Fibroblast of villous mesenchyme (primary cell): ENCODE data around the gene TIAM1. TPM values are rescaled to one million over a fixed set of nuclear protein-coding genes. Genes with fewer than 3 reads are reported as not detected.

Experiments
- DNase-seq: peaks from one replicate; pipeline ENCODE4 v3.0.0-alpha.2; 2010; ENCODE audit warnings: low read depth
- H3K4me3 ChIP-seq: 2 replicates; pipeline ENCODE4 v1.5.1; 2011; ENCODE audit warnings: low read depth, mild to moderate bottlenecking, low read length
- total RNA-seq: library from RNA; depleted of rRNA; stranded (reverse); fragments of >200 nt; gene quantifications from 2 replicates; pipeline ENCODE4 v1.2.3, GENCODE V29; 2012
- TF ChIP-seq, protein P1 (sequence below): IDR thresholded peaks from 2 replicates; pipeline ENCODE4 v1.5.1; 2012; ENCODE audit warnings: low read depth, mild to moderate bottlenecking, low read length; ENCODE audit not compliant: insufficient read depth

The TIAM1 gene
- total RNA-seq, 1 donor = 0.43 TPM

DNA sequence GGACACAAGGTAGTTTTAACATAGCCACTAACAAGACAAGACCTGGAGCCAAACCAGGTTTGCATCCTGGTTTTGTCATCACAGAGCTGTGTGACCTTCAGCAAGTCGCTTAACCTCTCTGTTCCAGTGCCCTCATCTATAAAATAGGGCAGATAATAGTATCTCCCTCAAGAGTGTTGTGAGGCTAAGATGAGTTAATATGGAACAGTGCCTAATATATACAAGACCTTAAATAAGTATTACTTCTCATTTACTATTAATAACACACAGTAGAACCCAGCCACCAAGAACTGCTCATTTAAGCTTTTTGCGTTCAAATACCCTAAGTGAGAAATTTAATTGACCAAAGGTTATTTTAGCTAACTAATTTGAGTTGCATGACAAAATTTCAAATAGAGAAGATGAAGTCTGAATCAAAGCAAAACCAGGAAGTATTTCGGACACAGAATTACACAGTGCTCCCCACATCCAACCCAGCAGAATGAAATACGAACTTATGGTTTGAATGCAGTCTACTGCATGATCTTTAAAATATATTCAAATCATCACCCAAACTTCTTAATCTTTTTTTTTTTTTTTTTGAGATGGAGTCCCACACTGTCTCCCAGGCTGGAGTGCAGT lies 181.9 kb downstream of the TIAM1 start:
- TF ChIP-seq, protein P1, sequence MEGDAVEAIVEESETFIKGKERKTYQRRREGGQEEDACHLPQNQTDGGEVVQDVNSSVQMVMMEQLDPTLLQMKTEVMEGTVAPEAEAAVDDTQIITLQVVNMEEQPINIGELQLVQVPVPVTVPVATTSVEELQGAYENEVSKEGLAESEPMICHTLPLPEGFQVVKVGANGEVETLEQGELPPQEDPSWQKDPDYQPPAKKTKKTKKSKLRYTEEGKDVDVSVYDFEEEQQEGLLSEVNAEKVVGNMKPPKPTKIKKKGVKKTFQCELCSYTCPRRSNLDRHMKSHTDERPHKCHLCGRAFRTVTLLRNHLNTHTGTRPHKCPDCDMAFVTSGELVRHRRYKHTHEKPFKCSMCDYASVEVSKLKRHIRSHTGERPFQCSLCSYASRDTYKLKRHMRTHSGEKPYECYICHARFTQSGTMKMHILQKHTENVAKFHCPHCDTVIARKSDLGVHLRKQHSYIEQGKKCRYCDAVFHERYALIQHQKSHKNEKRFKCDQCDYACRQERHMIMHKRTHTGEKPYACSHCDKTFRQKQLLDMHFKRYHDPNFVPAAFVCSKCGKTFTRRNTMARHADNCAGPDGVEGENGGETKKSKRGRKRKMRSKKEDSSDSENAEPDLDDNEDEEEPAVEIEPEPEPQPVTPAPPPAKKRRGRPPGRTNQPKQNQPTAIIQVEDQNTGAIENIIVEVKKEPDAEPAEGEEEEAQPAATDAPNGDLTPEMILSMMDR = no peak
- H3K4me3 ChIP-seq = no peak overlapping the region
- no peak for DNase-seq

DNA sequence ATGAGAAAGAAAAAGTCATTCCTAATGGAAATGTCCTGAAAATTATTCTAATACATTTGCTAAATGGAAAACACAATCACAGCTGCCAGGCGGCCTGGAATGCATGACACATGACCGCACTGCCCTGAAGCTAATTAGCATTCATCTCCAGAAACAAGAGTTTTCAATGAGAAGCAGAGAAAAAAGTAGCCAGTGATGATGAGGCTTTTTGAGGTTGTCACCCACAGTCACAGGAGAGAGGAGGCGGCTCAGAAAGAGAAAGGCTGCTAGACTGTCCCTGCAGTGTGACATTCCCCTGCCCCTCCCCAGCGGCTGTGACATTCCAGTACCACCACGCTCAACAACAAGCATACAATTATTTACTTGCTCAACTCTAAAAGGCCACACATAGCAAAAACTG lies 182.9 kb downstream of the TIAM1 start:
- TF ChIP-seq, protein P1 = no peak
- DNase-seq = no peak
- H3K4me3 ChIP-seq = no peak overlapping the region

DNA sequence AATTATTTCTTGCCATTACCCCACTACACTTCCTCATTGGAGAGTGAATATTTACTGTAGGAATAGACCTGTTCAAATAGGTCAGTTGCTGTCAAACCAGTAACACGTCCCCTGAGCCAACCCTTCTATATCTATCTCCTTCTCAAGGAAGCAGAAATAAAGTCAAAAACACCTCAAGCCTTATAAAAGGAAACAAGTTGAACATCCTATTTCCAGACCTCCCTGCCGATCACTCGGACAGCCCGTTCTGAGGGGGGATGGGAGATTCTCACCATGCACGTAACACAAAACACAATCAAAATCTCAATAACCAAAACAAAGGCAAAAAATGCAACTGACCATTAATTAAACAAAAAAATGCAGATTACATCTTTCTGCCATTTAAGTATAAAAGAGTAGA lies 184.3 kb downstream of the TIAM1 start:
- no peak overlapping the region for H3K4me3 ChIP-seq

DNA sequence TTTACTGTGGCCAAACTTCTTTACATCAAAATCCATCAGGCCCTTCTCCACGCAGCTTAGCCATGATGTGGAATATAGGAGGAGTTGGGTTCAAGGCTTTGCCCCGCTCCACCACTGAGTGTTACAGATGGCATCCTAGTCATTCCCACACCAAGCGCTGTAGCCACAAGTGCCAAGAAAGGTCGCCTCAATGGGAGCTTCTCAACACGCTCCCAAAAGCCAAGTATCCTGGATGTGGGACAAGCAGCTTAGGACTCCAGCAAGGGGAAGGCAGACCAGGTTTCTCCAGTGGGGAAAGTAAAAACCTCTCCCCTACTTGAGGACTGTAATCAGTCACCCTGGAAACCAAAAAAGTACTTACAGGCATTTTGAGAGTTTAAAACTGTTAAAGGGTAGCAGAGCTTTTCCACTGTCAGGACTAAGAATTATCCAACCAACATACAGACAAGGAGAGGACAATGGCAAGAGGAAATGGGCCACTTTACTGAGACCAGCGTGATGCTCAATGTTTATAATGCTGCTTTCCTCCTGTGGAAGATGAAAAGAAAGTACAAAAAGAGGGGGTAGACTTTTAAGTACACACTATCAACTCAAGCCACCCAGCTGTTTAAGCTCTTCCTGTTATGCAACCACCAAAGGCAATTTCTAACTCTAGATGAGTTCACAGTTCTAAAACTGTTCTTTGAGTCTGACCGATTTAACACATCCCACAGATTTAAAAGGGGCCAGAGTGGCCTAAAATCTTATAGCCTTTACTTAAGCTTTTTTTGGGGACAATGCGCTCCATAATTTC lies 185.1 kb downstream of the TIAM1 start:
- no peak for DNase-seq
- TF ChIP-seq, protein P1 = no peak
- H3K4me3 ChIP-seq = no peak overlapping the region

More for the DNA sequence above, 184.3 kb downstream of the TIAM1 start:
- DNase-seq = no peak
- TF ChIP-seq, protein P1 = no peak

DNA sequence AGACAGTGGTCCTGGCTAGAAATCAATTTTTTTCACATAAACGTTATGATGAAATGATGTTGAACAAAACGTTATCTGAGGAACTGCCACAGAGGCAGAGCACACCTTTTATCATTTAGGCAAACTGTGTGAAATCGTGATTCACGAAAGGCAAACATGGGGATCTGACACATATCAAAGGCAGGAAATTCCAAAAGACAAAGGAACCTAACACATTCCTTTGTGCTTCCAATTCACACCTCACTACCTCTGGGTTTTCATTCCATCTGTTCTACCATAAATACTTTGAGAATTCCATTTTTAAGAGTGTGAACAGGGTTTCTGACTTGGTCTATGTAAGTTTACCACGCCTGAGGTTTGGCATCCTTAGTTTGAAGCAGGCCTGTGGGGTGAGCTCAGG lies 186.3 kb downstream of the TIAM1 start:
- no peak for DNase-seq
- TF ChIP-seq, protein P1 = no peak
- no peak overlapping the region for H3K4me3 ChIP-seq

DNA sequence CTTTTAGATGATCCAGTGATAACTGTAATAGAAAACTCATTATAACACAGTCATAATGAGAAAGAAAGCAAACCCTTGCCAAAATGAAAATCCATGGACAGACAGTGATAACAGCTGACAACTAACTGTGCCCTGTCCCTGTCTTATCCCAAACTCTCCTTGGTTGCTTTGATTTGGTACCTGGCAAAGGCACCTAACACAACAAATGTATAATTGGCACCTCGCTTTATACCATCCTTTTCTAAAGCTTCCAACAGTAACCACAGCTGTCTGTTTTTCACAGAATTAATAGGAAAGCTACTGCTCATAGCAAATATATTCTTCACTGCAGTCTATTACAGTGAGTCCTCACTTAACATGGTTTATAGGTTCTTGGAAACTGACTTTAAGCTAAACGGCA lies 187.4 kb downstream of the TIAM1 start:
- H3K4me3 ChIP-seq = no peak overlapping the region
- TF ChIP-seq, protein P1 = no peak
- DNase-seq = no peak
